MCF 10A (cell line): ENCODE results near the gene ZMIZ1. TPM values are rescaled to one million over a fixed set of nuclear protein-coding genes. Genes with fewer than 3 reads are reported as not detected.

Experiments
- BruUV-seq: library from RNA; stranded (reverse); fragments of 400-500 nt; replicated peaks from 2 replicates; lab custom pipeline; 2021; lab: Mats Ljungman, UMichigan
- CTCF ChIA-PET: fragments of 300-600 bp; sonication (Branson Sonifier 250); formaldehyde crosslinking; extraction: SDS; loops from one replicate; lab custom pipeline; 2021; ENCODE audit warnings: antibody characterized with exemption, inconsistent platforms; lab: Yijun Ruan, JAX
- POLR2A ChIA-PET: fragments of 300-600, 350-650 bp; sonication (Branson Sonifier 250); formaldehyde crosslinking; extraction: SDS; loops from one replicate; lab custom pipeline; 2020; ENCODE audit warnings: antibody characterized with exemption, inconsistent platforms; lab: Yijun Ruan, JAX
- DNase-seq: peaks from one replicate; pipeline ENCODE4 v3.0.0-alpha.2; 2018; ENCODE audit not compliant: unreplicated experiment
- H3K27ac Mint-ChIP-seq: one replicate; pipeline ENCODE4 v1.8.0; 2022; ENCODE audit warnings: mild to moderate bottlenecking, low read depth, mixed read lengths; ENCODE audit not compliant: unreplicated experiment
- H3K27me3 Mint-ChIP-seq: one replicate; pipeline ENCODE4 v1.8.0; 2022; ENCODE audit warnings: mixed read lengths; ENCODE audit not compliant: insufficient read depth, unreplicated experiment
- H3K36me3 Mint-ChIP-seq: one replicate; pipeline ENCODE4 v1.8.0; 2022; ENCODE audit warnings: mild to moderate bottlenecking, moderate library complexity, mixed read lengths; ENCODE audit not compliant: insufficient read depth, unreplicated experiment
- H3K4me1 Mint-ChIP-seq: one replicate; pipeline ENCODE4 v1.8.0; 2022; ENCODE audit warnings: mixed read lengths; ENCODE audit not compliant: insufficient read depth, unreplicated experiment
- H3K4me3 Mint-ChIP-seq: one replicate; pipeline ENCODE4 v1.8.0; 2022; ENCODE audit warnings: mild to moderate bottlenecking, moderate library complexity, mixed read lengths; ENCODE audit not compliant: unreplicated experiment
- H3K9me3 Mint-ChIP-seq: one replicate; pipeline ENCODE4 v1.8.0; 2022; ENCODE audit warnings: mixed read lengths; ENCODE audit not compliant: unreplicated experiment
- intact Hi-C: fragments of 100-400 bp; cut with micrococcal nuclease; formaldehyde crosslinking; loops from 2 replicates; pipeline ENCODE4 v1.14.1; 2022
- total RNA-seq: library from RNA; stranded (reverse); gene quantifications from 2 replicates; pipeline ENCODE4 v1.2.3, GENCODE V29; 2022
- TF ChIP-seq, protein P1 (sequence below): fragments of 200-600 bp; IDR thresholded peaks from one replicate; pipeline ENCODE4 v1.8.0; 2022; ENCODE audit warnings: antibody characterized with exemption, mild to moderate bottlenecking; ENCODE audit not compliant: unreplicated experiment

Gene ZMIZ1
- total RNA-seq, 1 experiment from 2014 or later, result 15.5 TPM

DNA sequence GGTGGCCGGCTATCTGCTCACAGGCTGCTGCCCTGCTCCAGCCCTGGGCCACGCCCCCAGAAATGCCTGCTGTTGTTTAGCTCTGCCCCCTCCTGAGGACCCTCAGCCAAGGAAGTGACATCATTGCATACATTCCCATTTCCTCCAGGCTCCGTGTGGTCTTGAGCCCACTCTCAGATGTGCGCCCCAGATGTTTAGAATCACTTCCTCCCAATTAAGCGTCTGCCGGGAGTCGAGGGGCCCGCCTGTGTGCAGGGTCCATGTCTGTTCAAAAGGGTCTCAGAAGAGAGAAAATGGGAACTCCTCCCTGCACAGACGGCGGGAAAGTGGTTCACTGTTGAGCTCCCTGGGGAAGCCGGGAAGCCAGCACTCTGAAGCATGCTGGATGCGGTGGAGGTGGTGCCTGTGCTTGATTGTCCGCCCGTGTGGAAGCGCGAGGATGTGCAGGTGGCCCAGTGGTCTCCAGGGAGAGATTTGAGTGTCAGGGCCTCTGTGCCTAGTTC lies 161.6 kb downstream of the ZMIZ1 start:
- POLR2A ChIA-PET, result interaction anchor here (0.7 kb wide), 1 partner anchor 27 kb away, joined by 3 read pairs; no protein-coding TSS in a partner anchor
- no peak for DNase-seq
- Mint-ChIP-seq H3K27me3 (no peaks in the 10 kb centered on the region), H3K4me1 (peaks cover 18% of the 10 kb centered on the region), H3K27ac (no peak overlapping the region), H3K9me3 (no peaks in the 10 kb centered on the region), H3K36me3 (peaks cover 7% of the 10 kb centered on the region), H3K4me3 (no peak overlapping the region)
- intact Hi-C loops, result no loop called here
- no TSS peak for BruUV-seq
- CTCF ChIA-PET, result interaction anchor here (0.7 kb wide), 1 partner anchor 1183 kb away, joined by 3 read pairs; no protein-coding TSS in a partner anchor
- TF ChIP-seq, protein P1, sequence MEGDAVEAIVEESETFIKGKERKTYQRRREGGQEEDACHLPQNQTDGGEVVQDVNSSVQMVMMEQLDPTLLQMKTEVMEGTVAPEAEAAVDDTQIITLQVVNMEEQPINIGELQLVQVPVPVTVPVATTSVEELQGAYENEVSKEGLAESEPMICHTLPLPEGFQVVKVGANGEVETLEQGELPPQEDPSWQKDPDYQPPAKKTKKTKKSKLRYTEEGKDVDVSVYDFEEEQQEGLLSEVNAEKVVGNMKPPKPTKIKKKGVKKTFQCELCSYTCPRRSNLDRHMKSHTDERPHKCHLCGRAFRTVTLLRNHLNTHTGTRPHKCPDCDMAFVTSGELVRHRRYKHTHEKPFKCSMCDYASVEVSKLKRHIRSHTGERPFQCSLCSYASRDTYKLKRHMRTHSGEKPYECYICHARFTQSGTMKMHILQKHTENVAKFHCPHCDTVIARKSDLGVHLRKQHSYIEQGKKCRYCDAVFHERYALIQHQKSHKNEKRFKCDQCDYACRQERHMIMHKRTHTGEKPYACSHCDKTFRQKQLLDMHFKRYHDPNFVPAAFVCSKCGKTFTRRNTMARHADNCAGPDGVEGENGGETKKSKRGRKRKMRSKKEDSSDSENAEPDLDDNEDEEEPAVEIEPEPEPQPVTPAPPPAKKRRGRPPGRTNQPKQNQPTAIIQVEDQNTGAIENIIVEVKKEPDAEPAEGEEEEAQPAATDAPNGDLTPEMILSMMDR, result no peak

GRCh38 chr10:79230850-79231249 lies 162.1 kb downstream of the ZMIZ1 start:
- H3K27me3 Mint-ChIP-seq, result no peaks in the 10 kb centered on the region
- no peak for DNase-seq
- POLR2A ChIA-PET, result interaction anchor here (0.7 kb wide), 2 partner anchors 28 to 276 kb away, joined by 3 read pairs; no protein-coding TSS in a partner anchor
- H3K4me3 Mint-ChIP-seq, result no peak overlapping the region
- H3K4me1 Mint-ChIP-seq, result peaks cover 18% of the 10 kb centered on the region
- no TSS peak for BruUV-seq
- H3K36me3 Mint-ChIP-seq, result peaks cover 4% of the 10 kb centered on the region
- no peaks in the 10 kb centered on the region for H3K9me3 Mint-ChIP-seq
- CTCF ChIA-PET, result interaction anchor here (0.7 to 1.1 kb wide), 2 partner anchors 47 to 1183 kb away, joined by 3 read pairs; no protein-coding TSS in a partner anchor
- intact Hi-C loops, result no loop called here
- H3K27ac Mint-ChIP-seq, result no peak overlapping the region
- TF ChIP-seq, protein P1, result no peak

- ChIA-PET CTCF (interaction anchor here (1.1 kb wide), 1 partner anchor 49 kb away, joined by 3 read pairs; no protein-coding TSS in a partner anchor), POLR2A (no interaction called here)
- Mint-ChIP-seq H3K27ac (no peak overlapping the region), H3K36me3 (no peaks in the 10 kb centered on the region), H3K9me3 (no peaks in the 10 kb centered on the region), H3K4me1 (peaks cover 22% of the 10 kb centered on the region), H3K4me3 (no peak overlapping the region), H3K27me3 (no peaks in the 10 kb centered on the region)
- DNase-seq, result no peak
- TF ChIP-seq, protein P1, result no peak
- intact Hi-C loops, result no loop called here
- BruUV-seq, result no TSS peak
Observed at GRCh38 chr10:79231908-79232307, 163.1 kb downstream of the ZMIZ1 start.

GRCh38 chr10:79232864-79233263 lies 164.1 kb downstream of the ZMIZ1 start:
- DNase-seq, result no peak
- TF ChIP-seq, protein P1, result no peak
- intact Hi-C loops, result no loop called here
- no TSS peak for BruUV-seq
- Mint-ChIP-seq H3K27ac (no peak overlapping the region), H3K27me3 (no peaks in the 10 kb centered on the region), H3K4me3 (no peak overlapping the region), H3K4me1 (peaks cover 31% of the 10 kb centered on the region), H3K9me3 (no peaks in the 10 kb centered on the region), H3K36me3 (no peaks in the 10 kb centered on the region)
- ChIA-PET CTCF (no interaction called here), POLR2A (no interaction called here)
